Bronchial epithelial cell (primary cell): ENCODE data around the gene RHBDD2. TPM values are rescaled to one million over a fixed set of nuclear protein-coding genes. Genes with fewer than 3 reads are reported as not detected.
"Not testable (repeated sequence)": the region's sequence is repeated elsewhere in the genome, so short reads cannot be mapped to it uniquely, and the experiment has no call there.

Source experiments
- DNase-seq: peaks from one replicate; pipeline ENCODE4 v3.0.0-alpha.2; 2010; ENCODE audit warnings: low read depth
- FAIRE-seq: peaks from 2 replicates; lab custom pipeline; 2011; peaks lifted over from hg19 to GRCh38; lab: Jason Lieb, UNC
- H3K27me3 ChIP-seq: 2 replicates; pipeline ENCODE4 v1.5.1; 2011; ENCODE audit warnings: low read length; ENCODE audit not compliant: control insufficient read depth, insufficient read depth
- H3K36me3 ChIP-seq: 2 replicates; pipeline ENCODE4 v1.5.1; 2011; ENCODE audit warnings: low read length; ENCODE audit not compliant: control insufficient read depth, insufficient read depth
- H3K4me3 ChIP-seq: 2 replicates; pipeline ENCODE4 v1.5.1; 2011; ENCODE audit warnings: mild to moderate bottlenecking, low read depth, low read length, control low read depth
- total RNA-seq: library from RNA; depleted of rRNA; stranded (reverse); fragments of >200 nt; gene quantifications from 2 replicates; pipeline ENCODE4 v1.2.1, GENCODE V29; 2014
- TF ChIP-seq, protein P1 (sequence below): IDR thresholded peaks from 2 replicates; pipeline ENCODE4 v1.5.1; 2011; ENCODE audit warnings: mild to moderate bottlenecking, moderate library complexity, low read length, control low read depth, inconsistent platforms; ENCODE audit not compliant: insufficient read depth, severe bottlenecking

The RHBDD2 gene
- 10.8 and 17.4 TPM in 2 replicates for total RNA-seq

- Histone ChIP-seq H3K36me3 (peaks cover 21% of the 10 kb centered on the region), H3K27me3 (no peaks in the 10 kb centered on the region), H3K4me3 (peak within 1 kb of the TSS; percentile 73)
- TF ChIP-seq, protein P1, sequence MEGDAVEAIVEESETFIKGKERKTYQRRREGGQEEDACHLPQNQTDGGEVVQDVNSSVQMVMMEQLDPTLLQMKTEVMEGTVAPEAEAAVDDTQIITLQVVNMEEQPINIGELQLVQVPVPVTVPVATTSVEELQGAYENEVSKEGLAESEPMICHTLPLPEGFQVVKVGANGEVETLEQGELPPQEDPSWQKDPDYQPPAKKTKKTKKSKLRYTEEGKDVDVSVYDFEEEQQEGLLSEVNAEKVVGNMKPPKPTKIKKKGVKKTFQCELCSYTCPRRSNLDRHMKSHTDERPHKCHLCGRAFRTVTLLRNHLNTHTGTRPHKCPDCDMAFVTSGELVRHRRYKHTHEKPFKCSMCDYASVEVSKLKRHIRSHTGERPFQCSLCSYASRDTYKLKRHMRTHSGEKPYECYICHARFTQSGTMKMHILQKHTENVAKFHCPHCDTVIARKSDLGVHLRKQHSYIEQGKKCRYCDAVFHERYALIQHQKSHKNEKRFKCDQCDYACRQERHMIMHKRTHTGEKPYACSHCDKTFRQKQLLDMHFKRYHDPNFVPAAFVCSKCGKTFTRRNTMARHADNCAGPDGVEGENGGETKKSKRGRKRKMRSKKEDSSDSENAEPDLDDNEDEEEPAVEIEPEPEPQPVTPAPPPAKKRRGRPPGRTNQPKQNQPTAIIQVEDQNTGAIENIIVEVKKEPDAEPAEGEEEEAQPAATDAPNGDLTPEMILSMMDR, result peak; percentile 18
- DNase-seq, result peak; percentile 76
- no peak for FAIRE-seq
Measured at GRCh38 chr7:75878769-75879611, at the start of gene RHBDD2. Gene RHBDD2 (plus strand): TSS chr7:75879034. CDS start chr7:75879083, 49 bp downstream.

- peak; percentile 96 for FAIRE-seq
- not testable (repeated sequence) for H3K4me3 ChIP-seq, H3K27me3 ChIP-seq, H3K36me3 ChIP-seq
- peak; percentile 84 for DNase-seq
Measured at GRCh38 chr7:75829656-75830055, 49.2 kb upstream of the RHBDD2 start.

DNA sequence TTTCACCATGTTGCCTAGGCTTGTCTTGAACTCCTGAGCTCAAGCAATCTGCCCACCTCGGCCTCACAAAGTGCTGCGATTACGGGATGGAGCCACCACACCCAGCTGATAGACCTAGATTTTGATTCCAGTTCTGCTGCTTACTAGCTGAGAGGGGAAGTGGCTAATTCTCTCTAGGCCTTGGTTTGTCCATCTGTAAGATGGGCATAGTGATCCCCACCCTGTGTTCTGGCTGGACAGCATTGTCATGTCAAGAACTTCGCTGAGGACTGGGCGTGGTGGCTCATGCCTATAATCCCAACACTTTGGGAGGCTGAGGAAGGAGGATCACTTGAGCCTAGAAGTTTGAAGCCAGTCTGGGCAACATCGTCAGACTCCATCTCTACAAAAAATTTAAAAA is 47.9 kb upstream of the RHBDD2 start:
- DNase-seq (peak; percentile 18), FAIRE-seq (no peak)
- Histone ChIP-seq H3K27me3 (no peaks in the 10 kb centered on the region), H3K4me3 (no peak overlapping the region), H3K36me3 (no peaks in the 10 kb centered on the region)
- TF ChIP-seq, protein P1, result no peak

- not testable (repeated sequence) for H3K4me3 ChIP-seq, H3K36me3 ChIP-seq, H3K27me3 ChIP-seq
- DNase-seq (peak; percentile 26), FAIRE-seq (peak; percentile 88)
Measured at GRCh38 chr7:75833662-75834061, 45.2 kb upstream of the RHBDD2 start.

- DNase-seq (no peak), FAIRE-seq (no peak)
- no peak overlapping the region for H3K4me3 ChIP-seq
- H3K36me3 ChIP-seq, result no peaks in the 10 kb centered on the region
- no peaks in the 10 kb centered on the region for H3K27me3 ChIP-seq
- TF ChIP-seq, protein P1, result no peak
Measured at GRCh38 chr7:75835688-75836285, 43.0 kb upstream of the RHBDD2 start.

DNA sequence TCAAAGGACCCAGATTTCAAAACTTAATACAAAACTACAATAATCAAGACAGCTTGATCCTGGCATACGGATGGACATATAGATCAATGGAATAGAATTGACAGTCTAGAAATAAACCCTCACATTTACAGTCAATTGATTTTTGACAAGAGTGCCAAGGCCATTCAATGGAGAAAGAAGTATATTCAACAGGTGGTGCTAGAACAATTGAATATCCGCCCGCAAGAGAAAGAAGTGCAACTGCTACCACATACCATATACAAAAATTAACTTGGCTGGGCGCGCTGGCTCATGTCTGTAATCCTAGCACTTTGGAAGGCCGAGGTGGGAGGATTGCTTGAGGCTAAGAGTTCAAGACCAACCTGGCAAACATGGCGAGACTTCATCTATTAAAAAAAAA is 42.0 kb upstream of the RHBDD2 start:
- TF ChIP-seq, protein P1, result no peak
- DNase-seq (no peak), FAIRE-seq (no peak)
- Histone ChIP-seq H3K27me3 (no peaks in the 10 kb centered on the region), H3K36me3 (no peaks in the 10 kb centered on the region), H3K4me3 (no peak overlapping the region)

GRCh38 chr7:75838281-75838930 is 40.4 kb upstream of the RHBDD2 start:
- H3K36me3 ChIP-seq, FAIRE-seq, H3K27me3 ChIP-seq, DNase-seq, H3K4me3 ChIP-seq: not testable (repeated sequence)
